GM12892 (cell line): Measurements from ENCODE around the gene ZKSCAN4.

Source experiments
- POLR2A ChIP-seq: IDR thresholded peaks from 2 replicates; pipeline ENCODE4 v1.6.1; 2011; ENCODE audit warnings: low read depth, low read length, control low read depth
- POLR2AphosphoS5 ChIP-seq: IDR thresholded peaks from 2 replicates; pipeline ENCODE4 v1.6.1; 2011; ENCODE audit warnings: low read depth, low read length, control low read depth

DNA sequence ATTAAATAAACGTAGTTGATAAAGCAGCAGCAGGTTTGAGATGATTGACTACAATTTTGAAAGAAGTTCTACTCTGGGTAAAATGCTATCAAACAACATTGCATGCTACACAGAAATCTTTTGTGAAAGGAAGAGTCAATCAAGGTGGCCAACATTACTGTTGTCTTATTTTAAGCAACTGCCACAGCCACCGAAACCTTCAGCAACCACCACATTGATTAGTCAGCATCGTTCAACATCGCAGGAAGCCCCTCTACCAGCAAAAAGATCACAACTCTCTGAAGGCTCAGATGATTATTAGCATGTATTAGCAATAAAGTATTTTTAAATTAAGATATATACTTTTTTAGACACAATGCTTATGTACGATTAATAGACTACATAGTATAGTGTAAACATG is 43.3 kb upstream of the ZKSCAN4 start:
- no peak for TF ChIP-seq POLR2A
- no peak for TF ChIP-seq POLR2AphosphoS5
